Measurements from ENCODE around the gene CIPC. TPM values are rescaled to one million over a fixed set of nuclear protein-coding genes. Genes with fewer than 3 reads are reported as not detected.

The CIPC gene
- total RNA-seq, 2 experiments from 2014 or later, result 20.9 to 43.4 TPM

- ChIA-PET POLR2A (interaction anchor here (0.6 to 2.4 kb wide), 6 partner anchors 14 to 607 kb away, joined by 3 to 24 read pairs (median 4); no protein-coding TSS in a partner anchor), CTCF (ENCODE audit: unreplicated experiment) (interaction anchor here (0.9 kb wide), 1 partner anchor 44 kb away, joined by 4 read pairs; no protein-coding TSS in a partner anchor)
- Histone ChIP-seq H3K4me2 (ENCODE audit: low read length) (peak overlapping the region; percentile 74), H4K20me1 (ENCODE audit: insufficient read depth, low read length) (no peaks in the 10 kb centered on the region), H3K9me2 (ENCODE audit: insufficient read depth, low read length) (no peaks in the 10 kb centered on the region), H3K4me1 (ENCODE audit: insufficient read depth, low read length, poor library complexity, severe bottlenecking) (peaks cover 39% of the 10 kb centered on the region), H3K4me3 (ENCODE audit: low read depth, low read length, poor library complexity, severe bottlenecking) (no peak overlapping the region), H2AFZ (ENCODE audit: low read length) (no peak overlapping the region), H3K27ac (ENCODE audit: low read depth, low read length, poor library complexity, severe bottlenecking) (no peak overlapping the region), H3K36me3 (ENCODE audit: insufficient read depth, low read length) (peaks cover 25% of the 10 kb centered on the region), H3K79me2 (ENCODE audit: insufficient read depth, low read depth, low read length) (peaks cover 53% of the 10 kb centered on the region; the same call in 1 of the 2 replicates), H3K9me3 (ENCODE audit: low read length) (no peaks in the 10 kb centered on the region)
- TF ChIP-seq EZH2phosphoT487 (IDR thresholded peaks at IDR 0.05; ENCODE audit: borderline replicate concordance, low read depth, low read length), result no peak
- TF ChIP-seq CTCF (conservative IDR thresholded peaks at IDR 0.05; ENCODE audit: low read length), result no peak
- intact Hi-C loops (cut with micrococcal nuclease; ENCODE audit: unreplicated experiment), result no loop called here
- DNase-seq (ENCODE audit: low spot score), result no peak
- BruUV-seq (replicated peaks), result no TSS peak
Observed at GRCh38 chr14:77102154-77102553, 4.1 kb downstream of the CIPC start.

- H3K4me3 ChIP-seq (ENCODE audit: low read depth, low read length, poor library complexity, severe bottlenecking), result no peak overlapping the region
- TF ChIP-seq CTCF (conservative IDR thresholded peaks at IDR 0.05; ENCODE audit: low read length), result no peak
- no peak for TF ChIP-seq EZH2phosphoT487 (IDR thresholded peaks at IDR 0.05; ENCODE audit: borderline replicate concordance, low read depth, low read length)
- intact Hi-C loops (cut with micrococcal nuclease; ENCODE audit: unreplicated experiment), result no loop called here
- no peaks in the 10 kb centered on the region for H3K9me3 ChIP-seq (ENCODE audit: low read length)
- no peak overlapping the region for H3K27ac ChIP-seq (ENCODE audit: low read depth, low read length, poor library complexity, severe bottlenecking)
- DNase-seq (ENCODE audit: low spot score), result no peak
- POLR2A ChIA-PET, result interaction anchor here (2.4 kb wide), 1 partner anchor 19 kb away, joined by 24 read pairs; no protein-coding TSS in a partner anchor
- H3K4me2 ChIP-seq (ENCODE audit: low read length), result no peak overlapping the region
- no peak overlapping the region for H2AFZ ChIP-seq (ENCODE audit: low read length)
- H3K79me2 ChIP-seq (ENCODE audit: insufficient read depth, low read depth, low read length), result peaks cover 48% of the 10 kb centered on the region; the same call in 1 of the 2 replicates
- peaks cover 37% of the 10 kb centered on the region for H3K4me1 ChIP-seq (ENCODE audit: insufficient read depth, low read length, poor library complexity, severe bottlenecking)
- CTCF ChIA-PET (ENCODE audit: unreplicated experiment), result no interaction called here
- BruUV-seq (replicated peaks), result no TSS peak
- no peaks in the 10 kb centered on the region for H3K9me2 ChIP-seq (ENCODE audit: insufficient read depth, low read length)
- H4K20me1 ChIP-seq (ENCODE audit: insufficient read depth, low read length), result no peaks in the 10 kb centered on the region
- H3K36me3 ChIP-seq (ENCODE audit: insufficient read depth, low read length), result peaks cover 37% of the 10 kb centered on the region
Observed at GRCh38 chr14:77103475-77103874, 5.4 kb downstream of the CIPC start.

GRCh38 chr14:77103951-77104350, 5.9 kb downstream of the CIPC start:
- no TSS peak for BruUV-seq (replicated peaks)
- H3K79me2 ChIP-seq (ENCODE audit: insufficient read depth, low read depth, low read length), result peaks cover 43% of the 10 kb centered on the region; the same call in 1 of the 2 replicates
- peaks cover 36% of the 10 kb centered on the region for H3K4me1 ChIP-seq (ENCODE audit: insufficient read depth, low read length, poor library complexity, severe bottlenecking)
- no peaks in the 10 kb centered on the region for H4K20me1 ChIP-seq (ENCODE audit: insufficient read depth, low read length)
- no peak overlapping the region for H3K27ac ChIP-seq (ENCODE audit: low read depth, low read length, poor library complexity, severe bottlenecking)
- H3K9me3 ChIP-seq (ENCODE audit: low read length), result no peaks in the 10 kb centered on the region
- no peak overlapping the region for H2AFZ ChIP-seq (ENCODE audit: low read length)
- H3K4me3 ChIP-seq (ENCODE audit: low read depth, low read length, poor library complexity, severe bottlenecking), result no peak overlapping the region
- DNase-seq (ENCODE audit: low spot score), result no peak
- no peaks in the 10 kb centered on the region for H3K9me2 ChIP-seq (ENCODE audit: insufficient read depth, low read length)
- intact Hi-C loops (cut with micrococcal nuclease; ENCODE audit: unreplicated experiment), result no loop called here
- ChIA-PET POLR2A (interaction anchor here (1.1 kb wide), 1 partner anchor 12 kb away, joined by 3 read pairs; no protein-coding TSS in a partner anchor), CTCF (ENCODE audit: unreplicated experiment) (interaction anchor here (0.6 to 1.1 kb wide), 2 partner anchors 18 to 849 kb away, joined by 3 read pairs; no protein-coding TSS in a partner anchor)
- no peak overlapping the region for H3K4me2 ChIP-seq (ENCODE audit: low read length)
- H3K36me3 ChIP-seq (ENCODE audit: insufficient read depth, low read length), result peaks cover 42% of the 10 kb centered on the region
- no peak for TF ChIP-seq EZH2phosphoT487 (IDR thresholded peaks at IDR 0.05; ENCODE audit: borderline replicate concordance, low read depth, low read length)
- no peak for TF ChIP-seq CTCF (conservative IDR thresholded peaks at IDR 0.05; ENCODE audit: low read length)
